OCI-LY7 (cell line): ENCODE results near the gene TYROBP. TPM values are rescaled to one million over a fixed set of nuclear protein-coding genes. Genes with fewer than 3 reads are reported as not detected.
A peak's percentile ranks its signal among the peaks of the same experiment; 100 is the strongest.

Experiments
- BruUV-seq: library from RNA; stranded (reverse); fragments of 400-500 nt; replicated peaks from 2 replicates; lab custom pipeline; 2021; lab: Mats Ljungman, UMichigan
- CTCF ChIA-PET: fragments of 300-600 bp; sonication (Branson Sonifier 250); formaldehyde crosslinking; loops from one replicate; lab custom pipeline; 2022; ENCODE audit warnings: antibody characterized with exemption; ENCODE audit not compliant: unreplicated experiment; lab: Charles Lee
- POLR2A ChIA-PET: fragments of 300-600 bp; sonication (Branson Sonifier 250); formaldehyde crosslinking; loops from one replicate; lab custom pipeline; 2022; ENCODE audit warnings: antibody characterized with exemption; lab: Charles Lee
- DNase-seq: peaks from one replicate; pipeline ENCODE4 v3.0.0-alpha.2; 2015; ENCODE audit warnings: low spot score
- H2AFZ ChIP-seq: fragments of 200-600 bp; sonication (generic), shearing (Covaris generic); 2 replicates; pipeline ENCODE4 v1.6.1; 2014; ENCODE audit warnings: mild to moderate bottlenecking, antibody characterized with exemption, low read length, moderate library complexity
- H3K27ac ChIP-seq: fragments of 200-600 bp; sonication (generic); 2 replicates; pipeline ENCODE4 v1.5.1; 2014; ENCODE audit warnings: mixed run types, low read depth, mild to moderate bottlenecking, moderate library complexity, low read length, inconsistent platforms; ENCODE audit not compliant: poor library complexity, severe bottlenecking
- H3K36me3 ChIP-seq: fragments of 200-600 bp; sonication (generic); 2 replicates; pipeline ENCODE4 v1.6.1; 2014; ENCODE audit warnings: mild to moderate bottlenecking, antibody characterized with exemption, low read length, moderate library complexity, mixed read lengths; ENCODE audit not compliant: insufficient read depth
- H3K4me1 ChIP-seq: fragments of 200-600 bp; sonication (generic); 2 replicates; pipeline ENCODE4 v1.5.1; 2014; ENCODE audit warnings: mild to moderate bottlenecking, low read length; ENCODE audit not compliant: insufficient read depth, poor library complexity, severe bottlenecking
- H3K4me2 ChIP-seq: fragments of 200-600 bp; sonication (generic); 2 replicates; pipeline ENCODE4 v1.6.1; 2014; ENCODE audit warnings: mild to moderate bottlenecking, low read length
- H3K4me3 ChIP-seq: fragments of 200-600 bp; sonication (generic); 2 replicates; pipeline ENCODE4 v1.5.1; 2014; ENCODE audit warnings: mild to moderate bottlenecking, low read depth, low read length; ENCODE audit not compliant: poor library complexity, severe bottlenecking
- H3K79me2 ChIP-seq: fragments of 200-600 bp; sonication (generic); 2 replicates; pipeline ENCODE4 v1.6.1; 2016; ENCODE audit warnings: low read depth, mild to moderate bottlenecking, low read length, moderate library complexity, mixed read lengths; ENCODE audit not compliant: insufficient read depth
- H3K9me2 ChIP-seq: fragments of 200-600 bp; sonication (generic); 2 replicates; pipeline ENCODE4 v1.6.1; 2016; ENCODE audit warnings: mild to moderate bottlenecking, low read length, mixed read lengths; ENCODE audit not compliant: insufficient read depth
- H3K9me3 ChIP-seq: fragments of 200-600 bp; sonication (generic); 2 replicates; pipeline ENCODE4 v1.6.1; 2014; ENCODE audit warnings: mild to moderate bottlenecking, mixed run types, low read length, mixed read lengths
- H4K20me1 ChIP-seq: fragments of 200-600 bp; sonication (generic); 2 replicates; pipeline ENCODE4 v1.6.1; 2014; ENCODE audit warnings: mild to moderate bottlenecking, antibody characterized with exemption, low read length, moderate library complexity, mixed read lengths; ENCODE audit not compliant: insufficient read depth
- EZH2phosphoT487 ChIP-seq: fragments of 200-600 bp; sonication (generic); IDR thresholded peaks from 2 replicates; pipeline ENCODE4 v1.6.1; 2018; ENCODE audit warnings: low read depth, borderline replicate concordance, mild to moderate bottlenecking, mixed run types, antibody characterized with exemption, low read length, moderate library complexity, mixed read lengths
- intact Hi-C: fragments of 100-400 bp; cut with micrococcal nuclease; formaldehyde crosslinking; loops from one replicate; pipeline ENCODE4 v1.10.0; 2022; ENCODE audit not compliant: unreplicated experiment
- total RNA-seq, 2 experiments: library from RNA; depleted of rRNA in 1 of 2; stranded (reverse); fragments of >200 nt in 1 of 2; shearing (Covaris generic) in 1 of 2; gene quantifications; 2 replicates each; pipeline ENCODE4 v1.2.3, GENCODE V29; 2014 to 2022
- TF ChIP-seq, protein P1 (sequence below): fragments of 200-600 bp; sonication (generic); conservative IDR thresholded peaks from 2 replicates; pipeline ENCODE4 v1.5.1; 2014; ENCODE audit warnings: mild to moderate bottlenecking, antibody characterized with exemption, low read length, moderate library complexity, mixed read lengths

Gene TYROBP
- total RNA-seq, 2 experiments from 2014 or later, result not detected

- CTCF ChIA-PET, result no interaction called here
- H3K79me2 ChIP-seq, result peaks cover 30% of the 10 kb centered on the region
- no peaks in the 10 kb centered on the region for H4K20me1 ChIP-seq
- H3K9me2 ChIP-seq, result no peaks in the 10 kb centered on the region
- no TSS peak for BruUV-seq
- no peak for TF ChIP-seq EZH2phosphoT487
- intact Hi-C loops, result loop anchor here (2.0 to 5.0 kb wide), 3 partner anchors 145 to 160 kb away; partner anchors contain the start of genes HSPB6, IGFLR1, PROSER3 and THAP8
- H3K27ac ChIP-seq, result peak within 1 kb of the TSS; percentile 87
- H3K4me3 ChIP-seq, result peak within 1 kb of the TSS; percentile 77
- peak within 1 kb of the TSS; percentile 47; the same call in 1 of the 2 replicates for H2AFZ ChIP-seq
- H3K9me3 ChIP-seq, result no peaks in the 10 kb centered on the region
- H3K4me1 ChIP-seq, result peaks cover 56% of the 10 kb centered on the region
- H3K36me3 ChIP-seq, result peaks cover 21% of the 10 kb centered on the region
- POLR2A ChIA-PET, result no interaction called here
- peak within 1 kb of the TSS; percentile 99 for H3K4me2 ChIP-seq
- DNase-seq, result peak; percentile 77
These were observed 6.0 kb downstream of the TYROBP start, which contains the start of gene HCST for GRCh38 chr19:35901854-35902661. HCST (plus strand) TSS chr19:35902529; CDS start chr19:35902594, 65 bp downstream.

DNA sequence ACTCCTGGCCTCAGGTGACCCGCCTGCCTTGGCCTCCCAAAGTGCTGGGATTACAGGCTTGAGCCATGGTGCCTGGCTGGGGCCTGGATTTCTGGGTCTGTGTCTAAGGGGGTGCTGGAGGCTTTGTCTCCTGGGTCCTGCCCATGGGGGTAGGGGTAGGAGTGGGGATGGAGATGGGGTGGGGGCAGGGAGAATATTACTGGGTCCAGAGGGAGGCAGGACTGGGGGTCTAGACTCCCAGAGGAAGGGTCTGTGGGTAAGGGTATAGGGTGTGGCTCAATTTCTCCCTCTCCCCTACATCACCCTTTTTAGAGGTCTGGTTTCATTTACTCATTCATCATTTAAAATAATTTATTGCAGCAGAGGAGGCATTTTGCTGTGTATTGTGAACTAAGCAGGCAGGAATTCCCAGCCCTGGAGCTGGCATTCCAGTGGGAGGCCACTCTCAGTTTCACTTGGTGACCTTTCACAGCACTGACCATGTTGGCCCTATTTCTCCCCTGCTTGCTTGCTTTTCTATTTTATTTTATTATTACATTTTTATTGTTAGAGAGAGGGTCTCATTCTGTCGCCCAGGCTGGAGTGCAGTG, 6.9 kb downstream of the TYROBP start:
- no peak for DNase-seq
- Histone ChIP-seq H3K9me3 (no peaks in the 10 kb centered on the region), H2AFZ (no peak overlapping the region), H3K9me2 (no peaks in the 10 kb centered on the region), H3K36me3 (peaks cover 30% of the 10 kb centered on the region), H3K4me2 (peak overlapping the region; percentile 99), H4K20me1 (no peaks in the 10 kb centered on the region), H3K27ac (peak overlapping the region; percentile 87), H3K79me2 (peaks cover 30% of the 10 kb centered on the region), H3K4me1 (peaks cover 56% of the 10 kb centered on the region), H3K4me3 (peak overlapping the region; percentile 77)
- ChIA-PET CTCF (no interaction called here), POLR2A (interaction anchor here (1.1 kb wide), 1 partner anchor 16 kb away, joined by 4 read pairs; no protein-coding TSS in a partner anchor)
- BruUV-seq, result no TSS peak
- intact Hi-C loops, result loop anchor here (2.0 to 5.0 kb wide), 3 partner anchors 144 to 159 kb away; partner anchors contain the start of genes HSPB6, IGFLR1, PROSER3 and THAP8
- TF ChIP-seq, protein P1, sequence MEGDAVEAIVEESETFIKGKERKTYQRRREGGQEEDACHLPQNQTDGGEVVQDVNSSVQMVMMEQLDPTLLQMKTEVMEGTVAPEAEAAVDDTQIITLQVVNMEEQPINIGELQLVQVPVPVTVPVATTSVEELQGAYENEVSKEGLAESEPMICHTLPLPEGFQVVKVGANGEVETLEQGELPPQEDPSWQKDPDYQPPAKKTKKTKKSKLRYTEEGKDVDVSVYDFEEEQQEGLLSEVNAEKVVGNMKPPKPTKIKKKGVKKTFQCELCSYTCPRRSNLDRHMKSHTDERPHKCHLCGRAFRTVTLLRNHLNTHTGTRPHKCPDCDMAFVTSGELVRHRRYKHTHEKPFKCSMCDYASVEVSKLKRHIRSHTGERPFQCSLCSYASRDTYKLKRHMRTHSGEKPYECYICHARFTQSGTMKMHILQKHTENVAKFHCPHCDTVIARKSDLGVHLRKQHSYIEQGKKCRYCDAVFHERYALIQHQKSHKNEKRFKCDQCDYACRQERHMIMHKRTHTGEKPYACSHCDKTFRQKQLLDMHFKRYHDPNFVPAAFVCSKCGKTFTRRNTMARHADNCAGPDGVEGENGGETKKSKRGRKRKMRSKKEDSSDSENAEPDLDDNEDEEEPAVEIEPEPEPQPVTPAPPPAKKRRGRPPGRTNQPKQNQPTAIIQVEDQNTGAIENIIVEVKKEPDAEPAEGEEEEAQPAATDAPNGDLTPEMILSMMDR, result no peak
- TF ChIP-seq EZH2phosphoT487, result no peak

GRCh38 chr19:35899547-35900214, 8.4 kb downstream of the TYROBP start:
- ChIA-PET CTCF (no interaction called here), POLR2A (interaction anchor here (1.1 kb wide), 1 partner anchor 14 kb away, joined by 4 read pairs; no protein-coding TSS in a partner anchor)
- no peak overlapping the region for H2AFZ ChIP-seq
- BruUV-seq, result no TSS peak
- intact Hi-C loops, result loop anchor here (1.0 to 5.0 kb wide), 5 partner anchors 32 to 255 kb away; partner anchors contain the start of genes HSPB6, IGFLR1, PROSER3 and THAP8
- no peaks in the 10 kb centered on the region for H3K9me3 ChIP-seq
- peak overlapping the region; percentile 77 for H3K4me3 ChIP-seq
- no peaks in the 10 kb centered on the region for H4K20me1 ChIP-seq
- no peaks in the 10 kb centered on the region for H3K9me2 ChIP-seq
- H3K4me1 ChIP-seq, result peaks cover 50% of the 10 kb centered on the region
- H3K79me2 ChIP-seq, result peaks cover 30% of the 10 kb centered on the region
- no peak for TF ChIP-seq EZH2phosphoT487
- TF ChIP-seq, protein P1, result no peak
- peak overlapping the region; percentile 87 for H3K27ac ChIP-seq
- peaks cover 44% of the 10 kb centered on the region for H3K36me3 ChIP-seq
- DNase-seq, result peak; percentile 94
- H3K4me2 ChIP-seq, result peak overlapping the region; percentile 99
